ENCODE data around the gene SCAMP5.

Gene SCAMP5

DNA sequence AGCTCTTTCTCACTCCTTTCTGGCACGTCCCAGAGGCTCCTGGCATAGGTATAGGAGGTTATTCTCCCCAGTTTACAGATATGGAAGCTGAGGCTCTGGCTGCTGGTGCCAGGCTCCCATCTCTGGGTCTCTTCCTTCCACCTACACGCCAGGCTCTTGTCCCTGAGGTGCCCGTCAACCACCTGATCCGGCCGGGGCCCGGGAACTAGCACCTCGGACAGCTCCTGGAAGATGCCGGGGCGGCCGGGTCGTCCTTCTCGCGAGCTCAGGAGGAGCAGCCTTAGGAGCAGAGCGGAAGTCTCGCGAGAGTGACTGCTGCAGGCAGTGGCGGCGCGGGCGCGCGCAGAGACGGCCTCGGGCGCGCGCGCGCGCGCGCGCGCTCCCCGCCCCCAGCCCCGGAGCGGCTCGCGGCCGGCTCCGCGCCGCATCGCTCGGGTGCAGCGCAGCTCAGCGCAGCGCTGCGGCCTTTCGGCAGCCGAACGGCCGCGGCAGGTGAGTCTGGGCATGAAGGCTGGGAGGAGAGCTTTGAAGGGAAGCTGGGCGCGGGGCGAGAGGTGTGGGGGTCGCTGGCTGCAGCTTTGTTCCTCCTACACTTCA, at the start of gene SCAMP5:
Gene SCAMP5, plus strand, starts transcription at position 382 of the 597 bp plus-strand sequence. CDS start 16,277 bp downstream, outside the sequence.
- DNase-seq, result peak; percentile 95

DNA sequence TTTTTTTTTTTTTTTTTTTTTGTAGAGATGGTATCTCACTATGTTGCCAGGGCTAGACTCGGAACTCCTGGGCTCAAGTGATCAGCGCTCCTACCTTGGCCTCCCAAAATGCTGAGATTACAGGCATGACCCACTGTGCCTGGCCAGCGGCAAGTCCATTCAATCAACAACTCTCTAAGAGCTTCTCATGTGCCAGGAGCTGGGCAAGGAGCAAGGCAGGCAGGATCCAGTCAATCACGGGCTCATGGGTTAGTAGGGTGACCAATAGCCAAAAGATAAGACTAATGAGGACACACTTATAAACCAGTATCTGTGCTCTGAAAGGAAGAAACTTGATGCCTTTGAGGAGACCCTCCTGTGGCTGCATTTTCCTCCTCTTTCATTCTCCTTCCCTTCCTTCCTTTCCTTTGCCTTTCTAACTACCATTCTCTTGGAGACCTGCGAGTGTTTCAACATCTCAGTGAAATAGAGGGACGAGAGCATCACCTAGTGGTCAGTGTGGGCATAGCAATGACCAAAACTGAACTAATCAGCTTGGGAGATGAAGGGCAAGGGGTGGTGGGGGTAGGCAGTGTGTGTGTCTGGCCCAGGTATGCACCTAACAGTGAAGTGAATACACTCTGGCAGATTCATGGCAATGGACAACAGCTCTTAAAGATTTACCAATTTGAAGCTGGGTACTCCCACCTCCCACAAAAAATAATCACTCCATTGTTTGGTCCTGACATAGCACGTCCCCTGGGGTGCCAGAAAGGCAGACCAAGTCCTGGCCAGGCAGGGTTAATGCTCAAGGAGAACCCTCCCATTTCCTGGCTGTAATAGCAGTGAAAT, 45.1 kb upstream of the SCAMP5 start:
- peak; percentile 82 for DNase-seq

DNA sequence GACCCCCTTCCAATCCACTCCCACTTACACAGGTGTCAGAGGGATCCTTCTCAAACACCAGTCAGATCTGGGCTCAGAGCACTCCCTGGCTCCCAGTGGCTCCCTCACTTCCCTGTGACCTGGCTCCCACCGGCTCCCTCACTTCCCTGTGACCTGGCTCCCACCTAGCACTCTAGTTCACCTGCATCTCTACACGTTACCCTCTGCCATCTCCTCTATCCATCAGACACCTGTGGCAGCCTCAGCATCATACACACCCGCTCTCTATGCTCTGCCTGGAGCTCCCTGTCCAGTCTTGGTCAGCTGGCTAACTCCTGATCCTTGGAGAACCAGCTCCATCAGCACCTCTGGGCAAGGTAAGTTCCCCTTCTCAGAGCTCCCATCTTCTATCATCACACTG, 44.4 kb upstream of the SCAMP5 start:
- no peak for DNase-seq

GRCh38 chr15:74954515-74954914, 40.8 kb upstream of the SCAMP5 start:
- peak; percentile 22 for DNase-seq

DNA sequence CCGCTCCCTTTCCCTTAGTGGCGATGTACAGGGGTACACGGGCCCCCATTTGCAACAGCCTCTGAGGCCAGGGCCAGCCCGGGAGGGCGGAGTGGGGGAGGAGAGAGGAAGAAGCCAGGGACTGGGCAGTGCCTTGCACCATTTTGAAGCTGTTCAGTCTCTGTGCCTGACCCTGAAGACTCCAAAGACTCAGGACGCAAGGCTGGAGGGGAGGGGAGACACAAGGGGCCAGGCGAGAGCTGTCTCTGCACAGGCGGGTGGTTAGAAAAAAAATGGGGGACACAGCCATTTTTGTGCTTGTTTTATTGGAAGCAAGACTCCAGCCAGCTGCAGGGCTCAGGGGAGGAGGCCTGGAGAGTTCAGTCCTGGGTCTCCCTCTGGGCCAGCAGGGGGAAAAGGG, 40.3 kb upstream of the SCAMP5 start:
- DNase-seq, result no peak

DNA sequence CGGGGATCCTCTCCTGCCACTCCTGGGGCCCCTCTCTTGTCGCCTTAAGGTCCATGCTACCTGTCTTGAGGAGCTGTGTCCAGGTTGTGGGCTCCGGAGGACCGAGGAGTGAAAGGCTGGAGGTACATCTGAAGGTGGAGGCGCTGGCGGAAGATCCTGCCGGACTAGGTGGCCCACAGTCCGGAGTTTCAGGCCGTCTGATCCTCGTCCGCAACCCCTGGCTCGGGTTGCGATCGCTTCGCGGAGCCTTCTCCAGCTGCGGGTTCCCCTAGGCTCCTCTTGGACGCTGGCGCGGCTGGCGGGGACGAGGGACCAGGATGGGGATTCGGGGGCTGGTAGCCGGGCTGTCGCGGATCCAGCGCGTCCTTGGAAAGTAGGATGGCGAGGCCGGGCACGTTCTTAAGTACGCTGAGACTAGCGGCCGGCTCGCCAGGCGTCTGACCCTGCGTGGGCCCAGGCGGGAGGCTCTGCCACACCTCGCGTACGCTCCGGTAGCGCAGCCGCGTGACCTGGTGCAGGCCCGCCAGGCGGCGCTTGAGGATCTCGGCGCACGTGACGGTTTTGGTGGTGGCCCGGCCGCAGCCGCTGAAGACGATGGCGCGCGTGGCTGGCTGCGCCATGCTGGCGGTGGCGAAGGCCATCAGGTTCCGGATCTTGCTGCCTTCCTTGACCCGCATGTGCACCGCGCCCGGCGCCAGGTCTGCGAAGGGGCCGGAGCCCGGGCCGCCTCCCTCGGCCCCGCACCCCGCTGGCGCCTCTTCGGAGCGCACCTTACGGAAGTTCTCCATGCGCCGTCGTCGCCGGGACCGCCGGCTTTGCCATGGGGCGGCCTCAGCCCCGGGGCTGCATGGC, 39.3 kb upstream of the SCAMP5 start:
- DNase-seq, result peak; percentile 73

DNA sequence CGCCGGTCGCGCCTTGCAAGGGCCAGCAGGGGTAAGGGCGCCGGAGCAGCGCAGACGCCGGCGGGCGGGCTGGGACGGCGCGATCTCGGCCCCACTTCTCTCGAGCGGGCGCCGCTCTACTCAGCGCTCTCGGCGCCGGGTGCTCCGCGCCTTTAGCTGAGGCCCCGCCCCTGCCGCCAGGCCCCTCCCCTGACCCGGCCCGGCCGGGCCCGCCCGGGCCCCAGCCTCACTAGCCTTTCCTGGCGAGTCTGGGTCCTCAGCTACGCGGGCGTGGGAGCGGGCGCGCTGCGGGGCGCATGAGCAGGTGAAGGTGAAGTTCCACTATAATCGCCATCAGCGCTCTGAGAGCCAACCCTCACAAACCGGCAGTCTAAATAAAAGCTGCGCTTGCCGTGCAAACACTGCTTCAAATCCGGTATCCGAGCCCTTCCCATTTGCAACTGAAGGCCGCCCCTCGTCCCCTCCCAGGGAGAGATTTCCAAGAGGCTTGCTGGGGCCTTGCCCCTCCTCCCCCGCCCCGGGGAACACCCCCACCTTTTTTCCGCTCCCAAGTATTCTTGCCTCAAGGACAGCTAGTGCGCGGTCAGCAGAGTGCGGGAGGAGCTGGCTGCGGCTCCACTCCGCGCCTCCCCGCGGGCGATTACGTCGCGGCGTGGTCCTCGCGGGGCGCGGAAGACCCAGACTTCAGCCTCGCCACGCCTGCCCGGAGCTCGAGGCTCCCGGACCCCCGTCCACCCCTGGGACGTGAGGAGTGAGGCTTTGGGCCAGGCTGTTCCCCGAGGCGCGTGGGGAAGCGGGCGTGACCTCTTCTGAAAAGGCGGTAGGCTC, 38.5 kb upstream of the SCAMP5 start, which contains the start of gene RPP25:
Gene RPP25, minus strand, starts transcription at position 125 of the 828 bp plus-strand sequence. CDS start 189 bp downstream, outside the sequence.
- DNase-seq, result peak; percentile 77

DNA sequence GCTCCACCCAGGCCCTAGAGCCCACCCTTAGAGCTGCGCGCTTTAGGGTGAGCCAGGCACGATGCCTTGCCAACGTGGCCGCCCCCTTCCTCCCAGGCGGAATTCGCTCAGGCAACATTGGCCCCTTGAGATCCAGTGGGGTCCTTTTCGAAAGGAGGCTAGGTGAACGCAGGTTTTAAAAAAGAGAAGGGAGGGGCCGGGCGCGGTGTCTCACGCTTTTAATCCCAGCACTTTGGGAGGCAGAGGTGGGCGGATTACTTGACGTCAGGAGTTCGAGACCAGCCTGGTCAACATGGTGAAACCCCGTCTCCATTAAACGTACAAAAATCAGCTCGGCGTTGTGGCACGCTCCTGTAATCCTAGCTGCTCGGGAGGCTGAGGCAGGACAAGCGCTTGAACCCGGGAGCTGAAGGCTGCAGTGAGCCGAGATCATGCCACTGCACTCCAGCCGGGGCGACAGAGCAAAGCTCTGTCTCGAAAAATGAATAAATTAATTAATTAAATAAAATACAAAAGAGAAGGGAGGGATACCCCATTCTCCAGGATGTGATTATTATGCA, 37.8 kb upstream of the SCAMP5 start:
- peak; percentile 37 for DNase-seq

GRCh38 chr15:74958320-74958907, 36.9 kb upstream of the SCAMP5 start:
- DNase-seq, result peak; percentile 44

GRCh38 chr15:74958908-74959585, 36.3 kb upstream of the SCAMP5 start:
- no peak for DNase-seq

- DNase-seq, result no peak
Measured at GRCh38 chr15:74959586-74959939, 35.8 kb upstream of the SCAMP5 start.

GRCh38 chr15:74960286-74960685, 35.1 kb upstream of the SCAMP5 start:
- no peak for DNase-seq

DNA sequence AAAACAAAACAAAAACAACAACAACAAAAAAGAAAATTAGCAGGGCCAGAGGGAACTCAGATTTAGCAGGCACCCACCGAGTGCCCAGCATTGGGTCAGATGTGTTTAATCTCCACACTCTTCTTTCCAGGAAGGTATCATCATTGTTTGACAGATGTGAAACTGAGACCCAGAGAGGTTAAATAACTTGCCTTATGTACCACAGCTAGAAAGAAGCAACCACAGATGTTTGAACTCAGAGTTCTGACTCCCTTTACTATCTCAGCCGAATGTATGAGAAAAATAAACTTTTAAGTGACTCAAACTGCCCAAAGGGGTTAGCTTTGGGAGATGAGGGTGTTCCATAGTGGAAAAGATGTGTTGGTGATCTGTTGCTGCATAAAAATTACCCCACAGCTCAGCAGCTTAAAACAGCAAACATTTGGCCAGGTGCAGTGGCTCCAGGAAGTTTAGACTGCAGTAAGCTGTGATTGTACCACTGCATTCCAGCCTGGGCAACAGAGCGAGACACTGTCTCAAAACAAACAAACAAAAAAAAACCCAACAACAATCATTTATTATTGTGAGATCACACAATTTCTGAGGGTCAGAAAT, 34.3 kb upstream of the SCAMP5 start:
- DNase-seq, result no peak

DNA sequence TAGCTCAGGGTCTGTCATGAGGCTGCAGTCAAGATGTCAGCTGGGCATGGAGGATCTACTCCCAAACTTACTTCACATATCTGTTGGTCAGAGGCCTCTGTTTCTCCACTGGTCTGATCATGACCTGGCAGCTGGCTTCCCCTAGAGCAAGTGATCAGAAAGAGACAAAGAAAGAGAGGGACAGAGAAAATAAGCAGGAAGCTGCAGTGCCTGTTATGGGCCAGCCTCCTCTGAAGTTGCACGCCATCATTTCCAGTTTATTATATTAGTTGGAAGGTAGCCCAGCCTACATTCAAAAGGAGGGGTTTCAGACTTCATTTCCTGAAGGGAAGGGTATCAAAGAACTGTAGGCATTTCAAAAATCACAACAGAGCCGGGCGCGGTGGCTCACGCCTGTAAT, 33.7 kb upstream of the SCAMP5 start:
- no peak for DNase-seq

DNA sequence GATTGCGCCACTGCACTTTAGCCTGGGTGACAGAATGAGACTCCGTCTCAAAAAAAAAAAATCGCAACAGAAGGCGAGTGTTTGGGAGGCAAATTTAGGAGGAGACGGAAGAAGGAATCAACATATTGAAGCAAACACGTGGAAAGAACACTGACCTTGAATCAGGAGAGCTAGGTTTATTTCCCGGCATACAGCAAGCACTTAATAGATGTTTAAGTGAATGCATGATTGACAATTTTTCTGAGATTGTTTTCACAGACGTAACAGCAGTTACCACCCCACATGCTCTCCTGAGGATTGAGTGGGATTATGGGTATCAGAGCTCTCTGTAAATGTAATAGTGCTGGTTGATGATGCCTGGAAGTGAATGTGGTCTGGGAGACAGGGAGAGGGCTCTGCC, 33.1 kb upstream of the SCAMP5 start:
- no peak for DNase-seq

GRCh38 chr15:74962671-74963070, 32.7 kb upstream of the SCAMP5 start:
- DNase-seq, result no peak

DNA sequence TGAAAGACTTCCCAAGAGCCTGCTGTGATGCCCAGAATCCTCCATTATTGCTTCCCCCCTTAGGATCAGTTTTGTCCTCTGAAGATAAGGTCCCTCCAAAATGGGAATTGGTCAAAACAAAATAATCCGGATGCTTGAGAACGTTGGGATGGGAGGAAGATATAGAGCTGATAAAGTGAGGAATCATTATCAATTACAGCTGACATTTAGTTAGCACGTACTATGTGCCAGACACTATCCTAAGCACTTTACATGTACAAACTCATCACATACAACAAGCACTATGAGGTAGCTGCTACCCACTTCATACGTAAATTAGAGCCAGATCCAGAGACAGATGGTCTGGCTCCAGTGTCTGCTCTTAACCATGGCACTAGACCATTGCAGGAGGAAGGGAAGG, 32.1 kb upstream of the SCAMP5 start:
- DNase-seq, result no peak

- peak; percentile 24 for DNase-seq
Measured at GRCh38 chr15:74964794-74965193, 30.6 kb upstream of the SCAMP5 start.

- DNase-seq, result no peak
Measured at GRCh38 chr15:74967670-74968069, 27.7 kb upstream of the SCAMP5 start.

DNA sequence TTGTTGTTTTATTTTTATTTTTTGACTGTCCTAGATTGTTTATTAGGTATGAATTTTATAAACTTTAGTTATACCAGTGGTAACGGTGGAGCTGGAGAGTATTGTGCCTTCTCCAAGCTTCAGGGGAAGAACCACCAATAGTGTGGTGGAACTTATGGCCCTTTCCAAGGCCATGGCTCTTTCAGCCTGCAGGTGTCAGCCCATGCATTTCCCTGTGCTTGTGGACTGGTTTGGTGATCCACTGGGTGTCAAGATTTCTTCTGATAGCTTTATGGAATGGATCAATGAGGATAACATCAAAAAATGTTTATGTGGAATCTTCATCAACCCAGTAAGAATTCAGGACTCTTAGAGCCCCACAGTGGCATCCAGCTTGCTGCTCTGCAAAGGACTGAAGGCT, 19.2 kb upstream of the SCAMP5 start:
- no peak for DNase-seq

DNA sequence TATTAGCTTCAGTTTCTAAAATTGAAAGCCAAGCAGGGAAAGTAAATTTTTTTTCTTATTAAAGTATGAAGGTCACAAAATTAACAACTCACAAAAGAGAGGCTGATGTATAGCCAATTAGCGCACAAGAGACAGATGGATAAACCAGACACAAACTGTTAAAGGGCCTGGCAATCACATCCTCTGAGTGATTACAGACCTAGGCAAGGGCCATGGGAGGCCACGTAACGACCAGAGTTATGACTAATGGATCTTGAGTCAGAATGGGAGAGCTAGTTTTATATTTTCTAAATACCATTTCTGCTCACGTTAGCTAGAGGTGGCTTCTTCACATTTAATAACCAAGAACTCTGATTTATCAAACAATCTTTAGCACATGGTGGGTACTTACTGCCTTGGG, 17.8 kb upstream of the SCAMP5 start:
- DNase-seq, result no peak
